ENCODE data around the gene PRKCH. TPM values are rescaled to one million over a fixed set of nuclear protein-coding genes. Genes with fewer than 3 reads are reported as not detected.

The PRKCH gene
- total and polyA plus RNA-seq, 2 of the 13 experiments (the other 11 are each of a cell fraction or from before 2014, with no cell fraction given), result 0.48 to 1.3 TPM

GRCh38 chr14:61438036-61438435, 116.7 kb downstream of the PRKCH start:
- Histone ChIP-seq H3K27ac (ENCODE audit: extremely low read length, insufficient read depth, low read length) (no peak overlapping the region), H4K20me1 (ENCODE audit: insufficient read depth, low read length) (no peaks in the 10 kb centered on the region), H3K4me3 (replicated peaks in 1 of 3; ENCODE audit: insufficient read depth in 1 of 3, low read depth in 2 of 3, low read length in 3 of 3) (no peak overlapping the region), H3K9me3 (ENCODE audit: low read length) (no peaks in the 10 kb centered on the region), H3K4me2 (ENCODE audit: low read depth, low read length) (no peak overlapping the region), H3K27me3 (ENCODE audit: control insufficient read depth in 1 of 2, insufficient read depth in 2 of 2, low read length in 2 of 2) (no peaks in the 10 kb centered on the region), H3K36me3 (replicated peaks in 1 of 2; ENCODE audit: control insufficient read depth in 1 of 2, insufficient read depth in 2 of 2, low read length in 2 of 2) (no peaks in the 10 kb centered on the region), H3K79me2 (ENCODE audit: insufficient read depth, low read length) (no peaks in the 10 kb centered on the region), H3K4me1 (ENCODE audit: insufficient read depth, low read length) (peaks cover 16% of the 10 kb centered on the region), H3K9ac (ENCODE audit: insufficient read depth, low read depth, low read length) (no peak overlapping the region), H2AFZ (ENCODE audit: low read length) (no peak overlapping the region)
- intact Hi-C loops (cut with micrococcal nuclease; ENCODE audit: unreplicated experiment), result no loop called here
- CTCF ChIA-PET (ENCODE audit: low intra/inter-chr PET ratio, low total read pairs), result no interaction called here
- ATAC-seq (no peak), DNase-seq (ENCODE audit: low spot score) (no peak), FAIRE-seq (no peak)
- POLR2A ChIA-PET, result no interaction called here
- no TSS peak for BruUV-seq (replicated peaks)
- WGBS (ENCODE audit: low lambda C conversion rate), result 71% methylated on average over 6 of the region's 6 CpGs
- in situ Hi-C loops (cut with HindIII; ENCODE audit: extremely low pct_ligation_motif_present, low pct_unique_long_range_greater_than_20kb), result no loop called here
- no peak for TF ChIP-seq POLR2A (IDR thresholded peaks at IDR 0.05; ENCODE audit: insufficient read depth in 1 of 2, low read depth in 2 of 2, low read length in 2 of 2)
- no peak for TF ChIP-seq ZFP82 (CRISPR knock-in tag; IDR thresholded peaks at IDR 0.05; ENCODE audit: borderline replicate concordance)
- TF ChIP-seq NFAT5 (CRISPR knock-in tag; IDR thresholded peaks at IDR 0.05), result no peak
- TF ChIP-seq ZNF597 (CRISPR knock-in tag; IDR thresholded peaks at IDR 0.05), result no peak
- TF ChIP-seq JUND (CRISPR knock-in tag; IDR thresholded peaks at IDR 0.05), result no peak
- TF ChIP-seq ZNF362 (CRISPR knock-in tag; IDR thresholded peaks at IDR 0.05; ENCODE audit: borderline replicate concordance), result no peak
- TF ChIP-seq FOXK2 (IDR thresholded peaks at IDR 0.05), result no peak
- TF ChIP-seq ZBTB2 (CRISPR knock-in tag; IDR thresholded peaks at IDR 0.05; ENCODE audit: low read depth), result no peak
- TF ChIP-seq TRAFD1 (CRISPR knock-in tag; IDR thresholded peaks at IDR 0.05; ENCODE audit: borderline replicate concordance), result no peak
- no peak for TF ChIP-seq ZNF382 (CRISPR knock-in tag; IDR thresholded peaks at IDR 0.05; ENCODE audit: borderline replicate concordance)
- no peak for TF ChIP-seq SALL1 (CRISPR knock-in tag; IDR thresholded peaks at IDR 0.05)
